ENCODE measurements around the gene CISD1. TPM values are rescaled to one million over a fixed set of nuclear protein-coding genes. Genes with fewer than 3 reads are reported as not detected.

Gene CISD1
- total and polyA plus RNA-seq, 2 donors (not counting 3 experiments of a cell fraction or from before 2014, with no cell fraction given), result 25.5 to 53.0 TPM

- Histone ChIP-seq H2AFZ (ENCODE audit: low read depth, low read length) (no peak overlapping the region), H3K27me3 (ENCODE audit: control insufficient read depth in 2 of 2, insufficient read depth in 2 of 2, low read length in 2 of 2) (no peaks in the 10 kb centered on the region), H3K79me2 (ENCODE audit: control insufficient read depth, insufficient read depth, low read length) (peaks cover 39% of the 10 kb centered on the region), H3K9ac (replicated peaks; ENCODE audit: extremely low read depth, insufficient read depth, low read length) (peak overlapping the region; percentile 1), H4K20me1 (replicated peaks; ENCODE audit: control insufficient read depth, extremely low read depth, insufficient read depth, low read length) (no peaks in the 10 kb centered on the region), H3K4me2 (ENCODE audit: insufficient read depth, low read length) (peak overlapping the region; percentile 79), H3K4me1 (ENCODE audit: control insufficient read depth, extremely low read depth, insufficient read depth, low read length) (peaks cover 45% of the 10 kb centered on the region), H3K36me3 (ENCODE audit: control insufficient read depth in 2 of 2, extremely low read depth in 1 of 2, insufficient read depth in 2 of 2, low read length in 2 of 2) (peaks cover 0 to 2% of the 10 kb centered on the region in 2 experiments), H3K9me1 (replicated peaks; ENCODE audit: control insufficient read depth, extremely low read depth, insufficient read depth, low read length) (no peaks in the 10 kb centered on the region), H3K27ac (ENCODE audit: insufficient read depth, low read depth, low read length) (peak overlapping the region; percentile 87), H3K4me3 (replicated peaks in 1 of 3; ENCODE audit: insufficient read depth in 1 of 3, low read depth in 1 of 3, low read length in 3 of 3) (no peak overlapping the region), H3K9me3 (replicated peaks; ENCODE audit: control insufficient read depth, insufficient read depth, low read length) (no peaks in the 10 kb centered on the region)
- POLR2A ChIA-PET, result no interaction called here
- intact Hi-C loops (cut with micrococcal nuclease), result no loop called here
- no peak for TF ChIP-seq MYC (IDR thresholded peaks at IDR 0.05; ENCODE audit: low read depth, low read length)
- no peak for TF ChIP-seq POLR2AphosphoS5 (IDR thresholded peaks at IDR 0.05; ENCODE audit: insufficient read depth, low read depth, low read length)
- no peak for TF ChIP-seq EZH2 (IDR thresholded peaks at IDR 0.05; ENCODE audit: borderline replicate concordance, low read depth, low read length, severe bottlenecking)
- no peak for TF ChIP-seq MAX (IDR thresholded peaks at IDR 0.05; ENCODE audit: insufficient read depth, insufficient read length)
- TF ChIP-seq GATA2 (IDR thresholded peaks at IDR 0.05; ENCODE audit: insufficient read depth, insufficient read length, low read depth, low read length), result no peak
- TF ChIP-seq POLR2A (IDR thresholded peaks at IDR 0.05; ENCODE audit: low read depth, low read length), result no peak
- no peak for TF ChIP-seq CTCF (IDR thresholded peaks at IDR 0.05; ENCODE audit: extremely low read depth in 1 of 2, insufficient read depth in 1 of 2, low read depth in 1 of 2, low read length in 2 of 2)
- TF ChIP-seq JUN (IDR thresholded peaks at IDR 0.05; ENCODE audit: borderline replicate concordance, insufficient read depth, insufficient read length, low read depth), result no peak
- no peak for TF ChIP-seq FOS (IDR thresholded peaks at IDR 0.05; ENCODE audit: borderline replicate concordance, insufficient read depth, low read length)
- DNase-seq (ENCODE audit: low read depth, low spot score), result peak; percentile 71
- dilution Hi-C loops (cut with MboI; ENCODE audit: extremely low pct_ligation_motif_present, low sequenced_read_pairs), result no loop called here
- peak; percentile 12 for FAIRE-seq
- CTCF ChIA-PET, result interaction anchor here (1.2 kb wide), 2 partner anchors 10 to 104 kb away, joined by 4 to 5 read pairs; no protein-coding TSS in a partner anchor
- no TSS peak for BruUV-seq (replicated peaks)
Observed at GRCh38 chr10:58281092-58281752, 12.3 kb downstream of the CISD1 start.
